HEK293 (cell line): ENCODE data around the gene ITPA.

Experiments
- CTCF ChIA-PET: fragments of 350-600 bp; formaldehyde crosslinking; extraction: SDS; loops from one replicate; lab custom pipeline; 2021; ENCODE audit warnings: antibody characterized with exemption; lab: Yijun Ruan, JAX
- POLR2A ChIA-PET: fragments of 300-600 bp; formaldehyde crosslinking; extraction: SDS; loops from one replicate; lab custom pipeline; 2020; ENCODE audit warnings: antibody characterized with exemption, inconsistent platforms; lab: Yijun Ruan, JAX
- H3K27ac ChIP-seq: fragments of 200-500 bp; sonication (Bioruptor generic); 2 replicates; pipeline ENCODE4 v1.5.1; 2014; ENCODE audit warnings: low read depth, low read length, control low read depth, inconsistent platforms; ENCODE audit errors: extremely low read depth
- H3K36me3 ChIP-seq, 2 experiments: fragments of 200-500 bp in 1 of 2; sonication (Bioruptor generic) in 1 of 2; 1 replicate in 1 of 2; 2 replicates in 1 of 2; pipeline ENCODE4 v1.5.1; 2014 to 2017; ENCODE audit warnings: inconsistent platforms in 2 of 2, low read length in 2 of 2; ENCODE audit not compliant: control insufficient read depth in 2 of 2, insufficient read depth in 1 of 2
- H3K4me1 ChIP-seq: fragments of 200-500 bp; sonication (Bioruptor generic); 2 replicates; pipeline ENCODE4 v1.5.1; 2014; ENCODE audit warnings: mild to moderate bottlenecking, low read length, inconsistent platforms; ENCODE audit not compliant: control insufficient read depth, insufficient read depth
- H3K4me3 ChIP-seq: 2 replicates; pipeline ENCODE4 v1.5.1; 2011; ENCODE audit warnings: low read depth, mild to moderate bottlenecking, control low read depth, low read length, moderate library complexity
- H3K9me3 ChIP-seq: fragments of 200-500 bp; sonication (Bioruptor generic); 2 replicates; pipeline ENCODE4 v1.5.1; 2014; ENCODE audit warnings: low read depth, low read length, inconsistent platforms; ENCODE audit not compliant: control insufficient read depth, insufficient read depth
- EGR2 ChIP-seq: fragments of 450-650 bp; formaldehyde crosslinking; IDR thresholded peaks from 2 replicates; pipeline ENCODE4 v1.5.1; 2016; ENCODE audit warnings: low read depth, missing biosample characterization, missing genetic modification characterization
- FEZF1 ChIP-seq: fragments of 450-650 bp; formaldehyde crosslinking; IDR thresholded peaks from 2 replicates; pipeline ENCODE4 v1.5.1; 2016; ENCODE audit warnings: missing biosample characterization, missing genetic modification characterization
- GLIS2 ChIP-seq: fragments of 450-650 bp; formaldehyde crosslinking; IDR thresholded peaks from 2 replicates; pipeline ENCODE4 v1.5.1; 2016; ENCODE audit warnings: missing biosample characterization, missing genetic modification characterization
- KLF8 ChIP-seq: fragments of 450-650 bp; formaldehyde crosslinking; IDR thresholded peaks from 2 replicates; pipeline ENCODE4 v1.5.1; 2016; ENCODE audit warnings: missing biosample characterization, missing genetic modification characterization
- OSR2 ChIP-seq: fragments of 450-650 bp; formaldehyde crosslinking; IDR thresholded peaks from 2 replicates; pipeline ENCODE4 v1.5.1; 2016; ENCODE audit warnings: missing biosample characterization, missing genetic modification characterization
- OVOL3 ChIP-seq: fragments of 450-650 bp; formaldehyde crosslinking; IDR thresholded peaks from 2 replicates; pipeline ENCODE4 v1.5.1; 2016; ENCODE audit warnings: missing biosample characterization, missing genetic modification characterization
- PRDM1 ChIP-seq: fragments of 450-650 bp; formaldehyde crosslinking; IDR thresholded peaks from 2 replicates; pipeline ENCODE4; 2016; ENCODE audit warnings: missing biosample characterization, missing genetic modification characterization
- ZBTB1 ChIP-seq: fragments of 450-650 bp; formaldehyde crosslinking; IDR thresholded peaks from 2 replicates; pipeline ENCODE4 v1.5.1; 2016; ENCODE audit warnings: missing biosample characterization, missing genetic modification characterization
- ZBTB20 ChIP-seq: fragments of 450-650 bp; formaldehyde crosslinking; IDR thresholded peaks from 2 replicates; pipeline ENCODE4 v1.5.1; 2016; ENCODE audit warnings: missing biosample characterization, missing genetic modification characterization
- ZFHX2 ChIP-seq: fragments of 450-650 bp; formaldehyde crosslinking; conservative IDR thresholded peaks from 2 replicates; pipeline ENCODE4 v1.5.1; 2016; ENCODE audit warnings: missing biosample characterization, missing genetic modification characterization
- ZFP37 ChIP-seq: fragments of 450-650 bp; formaldehyde crosslinking; IDR thresholded peaks from 2 replicates; pipeline ENCODE4 v1.5.1; 2016; ENCODE audit warnings: missing biosample characterization, missing genetic modification characterization
- ZNF169 ChIP-seq: fragments of 450-650 bp; formaldehyde crosslinking; IDR thresholded peaks from 2 replicates; pipeline ENCODE4 v1.5.1; 2016; ENCODE audit warnings: missing biosample characterization, missing genetic modification characterization
- ZNF19 ChIP-seq: fragments of 450-650 bp; formaldehyde crosslinking; IDR thresholded peaks from 2 replicates; pipeline ENCODE4; 2016; ENCODE audit warnings: missing biosample characterization, missing genetic modification characterization, low read depth
- ZNF266 ChIP-seq: fragments of 450-650 bp; formaldehyde crosslinking; IDR thresholded peaks from 2 replicates; pipeline ENCODE4 v1.5.1; 2016; ENCODE audit warnings: missing biosample characterization, missing genetic modification characterization, low read depth
- ZNF292 ChIP-seq: fragments of 450-650 bp; formaldehyde crosslinking; IDR thresholded peaks from 2 replicates; pipeline ENCODE4 v1.5.1; 2016; ENCODE audit warnings: low read depth, missing biosample characterization, missing genetic modification characterization, borderline replicate concordance
- ZNF341 ChIP-seq: fragments of 450-650 bp; formaldehyde crosslinking; IDR thresholded peaks from 2 replicates; pipeline ENCODE4; 2016; ENCODE audit warnings: low read depth, missing biosample characterization, missing genetic modification characterization
- ZNF398 ChIP-seq: fragments of 450-650 bp; formaldehyde crosslinking; IDR thresholded peaks from 2 replicates; pipeline ENCODE4 v1.5.1; 2017; ENCODE audit warnings: missing biosample characterization, missing genetic modification characterization
- ZNF48 ChIP-seq: fragments of 450-650 bp; formaldehyde crosslinking; IDR thresholded peaks from 2 replicates; pipeline ENCODE4 v1.5.1; 2016; ENCODE audit warnings: missing biosample characterization, missing genetic modification characterization
- ZNF510 ChIP-seq: fragments of 450-650 bp; formaldehyde crosslinking; IDR thresholded peaks from 2 replicates; pipeline ENCODE4 v1.5.1; 2018; ENCODE audit warnings: mild to moderate bottlenecking, missing genetic modification characterization, missing biosample characterization; ENCODE audit not compliant: insufficient replicate concordance
- ZNF548 ChIP-seq: fragments of 450-650 bp; formaldehyde crosslinking; IDR thresholded peaks from 2 replicates; pipeline ENCODE4 v1.5.1; 2016; ENCODE audit warnings: missing biosample characterization, missing genetic modification characterization
- ZNF558 ChIP-seq: fragments of 450-650 bp; formaldehyde crosslinking; IDR thresholded peaks from 2 replicates; pipeline ENCODE4 v1.5.1; 2016; ENCODE audit warnings: missing biosample characterization, missing genetic modification characterization
- ZNF560 ChIP-seq: fragments of 450-650 bp; formaldehyde crosslinking; IDR thresholded peaks from 2 replicates; pipeline ENCODE4 v1.5.1; 2017; ENCODE audit warnings: missing biosample characterization, missing genetic modification characterization, borderline replicate concordance
- ZNF600 ChIP-seq: fragments of 450-650 bp; formaldehyde crosslinking; IDR thresholded peaks from 2 replicates; pipeline ENCODE4 v1.5.1; 2016; ENCODE audit warnings: missing biosample characterization, missing genetic modification characterization
- ZNF623 ChIP-seq: fragments of 450-650 bp; formaldehyde crosslinking; IDR thresholded peaks from 2 replicates; pipeline ENCODE4 v1.5.1; 2016; ENCODE audit warnings: missing biosample characterization, missing genetic modification characterization
- ZNF629 ChIP-seq: fragments of 450-650 bp; formaldehyde crosslinking; IDR thresholded peaks from 2 replicates; pipeline ENCODE4 v1.5.1; 2017; ENCODE audit warnings: missing biosample characterization, missing genetic modification characterization

ITPA gene

GRCh38 chr20:3194617-3195280 lies 14.5 kb upstream of the ITPA start (continued):
- TF ChIP-seq ZBTB20 (tag by site-specific recombination) (no peak), OSR2 (no peak), ZNF548 (tag by site-specific recombination) (no peak), ZNF19 (no peak), ZNF560 (tag by site-specific recombination) (no peak)

GRCh38 chr20:3195590-3196237 lies 13.6 kb upstream of the ITPA start:
- CTCF ChIA-PET: no interaction called here
- no peaks in the 10 kb centered on the region for H3K4me1 ChIP-seq
- H3K36me3 ChIP-seq: peaks cover 60 to 92% of the 10 kb centered on the region in 2 experiments

GRCh38 chr20:3199206-3199605 lies 10.1 kb upstream of the ITPA start:
- Histone ChIP-seq H3K4me3 (no peak overlapping the region), H3K36me3 (peaks cover 66 to 74% of the 10 kb centered on the region in 2 experiments), H3K27ac (no peak overlapping the region), H3K4me1 (peaks cover 3% of the 10 kb centered on the region; the same call in 1 of the 2 replicates), H3K9me3 (no peaks in the 10 kb centered on the region)
- TF ChIP-seq ZNF510 (tag by site-specific recombination) (no peak), OVOL3 (no peak), ZNF560 (tag by site-specific recombination) (no peak), ZNF292 (tag by site-specific recombination) (no peak), PRDM1 (no peak), ZNF629 (no peak), ZBTB1 (tag by site-specific recombination) (no peak), ZNF398 (no peak), ZNF266 (tag by site-specific recombination) (no peak), ZNF600 (tag by site-specific recombination) (no peak), GLIS2 (no peak), ZBTB20 (tag by site-specific recombination) (no peak), KLF8 (tag by site-specific recombination) (no peak), ZNF341 (tag by site-specific recombination) (no peak), FEZF1 (tag by site-specific recombination) (no peak), ZFP37 (tag by site-specific recombination) (no peak), ZNF48 (tag by site-specific recombination) (no peak), ZNF558 (tag by site-specific recombination) (no peak), ZNF623 (tag by site-specific recombination) (no peak)
- CTCF ChIA-PET: interaction anchor here (1.0 kb wide), 1 partner anchor 17 kb away, joined by 5 read pairs; no protein-coding TSS in a partner anchor
- POLR2A ChIA-PET: interaction anchor here (1.6 kb wide), 1 partner anchor 14 kb away, joined by 4 read pairs; no protein-coding TSS in a partner anchor

More at GRCh38 chr20:3195590-3196237, 13.6 kb upstream of the ITPA start:
- TF ChIP-seq ZFHX2 (tag by site-specific recombination): peak; percentile 56
- no peak for TF ChIP-seq ZNF169 (tag by site-specific recombination)
- TF ChIP-seq EGR2 (tag by site-specific recombination): peak; percentile 65; the same call in 1 of the 2 replicates
- Histone ChIP-seq H3K9me3 (no peaks in the 10 kb centered on the region), H3K4me3 (no peak overlapping the region), H3K27ac (no peak overlapping the region)
- POLR2A ChIA-PET: no interaction called here
